PFSK-1 (cell line): ENCODE results near the gene FCMR.

Experiments
- FOXP2 ChIP-seq: optimal IDR thresholded peaks from 2 replicates; pipeline ENCODE3; 2011; ENCODE audit warnings: borderline replicate concordance, control low read depth, inconsistent platforms; ENCODE audit not compliant: insufficient read depth; ENCODE audit errors: extremely low read length, extremely low read depth
- POLR2AphosphoS5 ChIP-seq: IDR thresholded peaks from 2 replicates; pipeline ENCODE4 v1.6.1; 2012; ENCODE audit warnings: low read depth, mild to moderate bottlenecking, control low read depth, low read length, moderate library complexity
- SIN3A ChIP-seq: IDR thresholded peaks from 2 replicates; pipeline ENCODE4 v1.6.1; 2012; ENCODE audit warnings: mild to moderate bottlenecking, low read length, moderate library complexity, borderline replicate concordance; ENCODE audit not compliant: insufficient read depth
- TAF1 ChIP-seq: IDR thresholded peaks from 2 replicates; pipeline ENCODE4 v1.6.1; 2012; ENCODE audit warnings: low read length, control low read depth, borderline replicate concordance; ENCODE audit not compliant: insufficient read depth
- TF ChIP-seq, protein P1 (sequence below), 2 experiments: IDR thresholded peaks; 2 replicates each; pipeline versions ENCODE4 v1.6.1 to v1.8.0; 2011 to 2012; ENCODE audit warnings: low read depth in 2 of 2, low read length in 2 of 2, control low read depth in 1 of 2, inconsistent platforms in 1 of 2, mild to moderate bottlenecking in 1 of 2, moderate library complexity in 1 of 2; ENCODE audit not compliant: insufficient read depth in 1 of 2

Gene FCMR

DNA sequence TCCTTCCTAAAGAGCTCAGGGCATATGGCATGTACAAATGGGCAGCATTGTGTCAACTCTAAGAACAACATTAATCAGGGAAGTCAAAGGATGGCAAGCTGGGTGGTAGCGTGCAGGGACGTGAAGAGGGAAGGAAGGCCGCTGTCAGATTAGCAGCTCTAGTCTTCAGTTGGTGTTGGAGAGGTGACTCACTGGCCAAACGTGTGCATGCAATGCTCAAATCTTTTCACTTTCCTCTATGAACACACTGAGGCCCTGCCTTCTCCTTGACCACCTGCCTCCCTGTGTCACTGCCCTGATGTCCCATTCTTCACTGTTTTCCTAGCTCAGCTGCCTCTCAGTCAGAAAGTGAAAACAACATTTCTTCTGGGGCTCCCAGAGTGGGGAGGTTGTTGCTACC lies 30.4 kb upstream of the FCMR start:
- TF ChIP-seq SIN3A (no peak), FOXP2 (no peak), POLR2AphosphoS5 (no peak), TAF1 (no peak)
- TF ChIP-seq, protein P1, sequence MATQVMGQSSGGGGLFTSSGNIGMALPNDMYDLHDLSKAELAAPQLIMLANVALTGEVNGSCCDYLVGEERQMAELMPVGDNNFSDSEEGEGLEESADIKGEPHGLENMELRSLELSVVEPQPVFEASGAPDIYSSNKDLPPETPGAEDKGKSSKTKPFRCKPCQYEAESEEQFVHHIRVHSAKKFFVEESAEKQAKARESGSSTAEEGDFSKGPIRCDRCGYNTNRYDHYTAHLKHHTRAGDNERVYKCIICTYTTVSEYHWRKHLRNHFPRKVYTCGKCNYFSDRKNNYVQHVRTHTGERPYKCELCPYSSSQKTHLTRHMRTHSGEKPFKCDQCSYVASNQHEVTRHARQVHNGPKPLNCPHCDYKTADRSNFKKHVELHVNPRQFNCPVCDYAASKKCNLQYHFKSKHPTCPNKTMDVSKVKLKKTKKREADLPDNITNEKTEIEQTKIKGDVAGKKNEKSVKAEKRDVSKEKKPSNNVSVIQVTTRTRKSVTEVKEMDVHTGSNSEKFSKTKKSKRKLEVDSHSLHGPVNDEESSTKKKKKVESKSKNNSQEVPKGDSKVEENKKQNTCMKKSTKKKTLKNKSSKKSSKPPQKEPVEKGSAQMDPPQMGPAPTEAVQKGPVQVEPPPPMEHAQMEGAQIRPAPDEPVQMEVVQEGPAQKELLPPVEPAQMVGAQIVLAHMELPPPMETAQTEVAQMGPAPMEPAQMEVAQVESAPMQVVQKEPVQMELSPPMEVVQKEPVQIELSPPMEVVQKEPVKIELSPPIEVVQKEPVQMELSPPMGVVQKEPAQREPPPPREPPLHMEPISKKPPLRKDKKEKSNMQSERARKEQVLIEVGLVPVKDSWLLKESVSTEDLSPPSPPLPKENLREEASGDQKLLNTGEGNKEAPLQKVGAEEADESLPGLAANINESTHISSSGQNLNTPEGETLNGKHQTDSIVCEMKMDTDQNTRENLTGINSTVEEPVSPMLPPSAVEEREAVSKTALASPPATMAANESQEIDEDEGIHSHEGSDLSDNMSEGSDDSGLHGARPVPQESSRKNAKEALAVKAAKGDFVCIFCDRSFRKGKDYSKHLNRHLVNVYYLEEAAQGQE (IDR thresholded peaks at IDR 0.05; ENCODE audit: insufficient read depth in 1 of 2, low read depth in 2 of 2, low read length in 2 of 2): no peak

DNA sequence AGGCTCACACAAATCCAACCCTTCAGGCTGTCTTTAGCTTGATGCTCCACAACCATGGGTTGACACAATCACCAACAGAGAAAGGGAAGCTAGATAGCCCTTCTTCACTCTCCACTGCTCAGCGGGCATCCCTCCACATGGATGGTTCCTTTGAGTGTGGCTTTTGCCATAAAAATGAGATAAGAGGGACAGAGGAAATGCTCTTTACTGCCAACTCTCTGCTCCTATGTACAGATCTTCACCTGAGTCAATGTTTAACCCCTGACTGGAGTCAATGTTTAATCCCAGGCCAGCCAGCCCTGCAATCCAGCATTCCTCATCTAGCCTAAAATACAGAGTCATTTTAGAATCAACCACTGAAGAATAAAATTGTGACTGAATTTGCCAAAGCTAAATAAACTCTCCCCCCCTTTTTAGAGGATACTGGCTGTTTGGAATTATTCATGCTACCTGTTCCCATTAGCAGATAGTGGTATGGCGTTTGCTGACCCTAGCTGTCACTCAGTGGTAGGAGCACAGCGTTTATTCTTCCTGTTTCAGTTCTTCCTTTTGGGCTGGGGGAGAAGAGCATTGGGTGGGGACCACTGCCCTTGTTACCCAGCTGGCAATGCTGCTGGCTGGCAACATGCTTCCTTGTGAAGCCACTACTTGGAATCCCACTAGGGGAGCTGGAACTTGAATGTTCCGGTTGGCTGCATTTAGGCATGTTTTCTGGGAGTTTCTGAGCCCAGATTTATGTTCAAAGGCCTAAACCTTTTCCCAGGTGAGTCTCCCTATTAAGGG lies 29.8 kb upstream of the FCMR start:
- TF ChIP-seq FOXP2 (no peak), TAF1 (no peak), SIN3A (no peak), POLR2AphosphoS5 (no peak)
- TF ChIP-seq, protein P1 (IDR thresholded peaks at IDR 0.05; ENCODE audit: insufficient read depth in 1 of 2, low read depth in 2 of 2, low read length in 2 of 2): no peak

DNA sequence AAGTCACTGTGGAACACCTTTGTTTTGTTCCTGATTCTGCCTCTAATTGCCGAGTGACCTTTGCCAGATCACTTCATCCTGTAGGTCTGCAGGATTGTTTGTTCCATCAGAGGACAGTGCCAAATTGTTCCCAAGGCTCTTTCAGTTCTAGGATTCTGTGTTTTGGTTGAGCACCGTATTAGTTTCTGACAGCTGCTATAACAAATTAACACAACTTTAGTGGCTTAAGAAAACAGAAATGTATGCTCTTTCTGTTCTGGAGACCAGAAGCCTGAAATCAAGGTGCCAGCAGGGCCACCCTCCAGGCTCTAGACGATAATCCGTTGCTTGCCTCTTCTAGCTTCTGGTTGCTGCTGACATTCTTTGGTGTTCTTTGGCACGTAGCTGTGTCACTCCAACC lies 27.9 kb upstream of the FCMR start:
- TF ChIP-seq SIN3A (no peak), TAF1 (no peak), FOXP2 (no peak), POLR2AphosphoS5 (no peak)
- TF ChIP-seq, protein P1 (IDR thresholded peaks at IDR 0.05; ENCODE audit: insufficient read depth in 1 of 2, low read depth in 2 of 2, low read length in 2 of 2): no peak

DNA sequence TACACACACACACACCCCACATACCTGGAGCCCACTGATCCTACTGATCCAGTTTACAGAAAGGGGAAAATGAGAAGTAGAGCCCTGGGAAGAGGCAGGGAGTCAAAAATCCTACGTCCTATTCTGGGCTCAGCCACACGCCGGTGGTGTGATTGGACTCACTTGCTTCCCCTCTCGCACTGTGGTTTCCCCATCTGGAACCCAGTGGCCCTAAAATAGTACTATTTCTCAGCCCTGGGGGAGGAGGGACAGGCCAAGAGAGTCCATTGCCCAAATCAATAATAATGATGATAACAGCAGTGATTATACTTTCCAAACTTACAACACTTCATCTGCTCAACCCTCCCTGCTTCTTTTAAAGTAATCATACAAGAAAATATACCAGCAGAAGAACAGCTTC lies 27.5 kb upstream of the FCMR start:
- TF ChIP-seq TAF1 (no peak), SIN3A (no peak), POLR2AphosphoS5 (no peak), FOXP2 (no peak)
- TF ChIP-seq, protein P1 (IDR thresholded peaks at IDR 0.05; ENCODE audit: insufficient read depth in 1 of 2, low read depth in 2 of 2, low read length in 2 of 2): no peak

DNA sequence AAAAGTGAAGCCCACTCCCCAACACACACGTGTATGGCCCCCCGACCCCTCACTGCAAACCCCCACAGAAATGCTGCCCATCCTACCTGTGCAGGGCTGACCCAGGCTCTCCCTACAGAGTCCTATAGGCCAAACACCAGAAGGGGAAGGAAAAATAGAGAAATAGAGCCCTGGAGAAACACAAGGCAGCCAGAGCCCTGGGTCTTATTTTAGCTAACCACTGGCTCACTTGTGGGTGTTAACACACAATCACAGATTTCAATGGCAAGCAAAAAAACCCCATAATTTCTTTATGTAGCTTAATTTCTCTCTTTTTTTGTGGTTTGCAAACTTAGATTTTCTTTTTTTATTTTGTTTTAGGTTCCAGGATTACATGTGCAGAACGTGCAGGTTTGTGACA lies 25.5 kb upstream of the FCMR start:
- TF ChIP-seq SIN3A: no peak
- no peak for TF ChIP-seq POLR2AphosphoS5
- TF ChIP-seq, protein P1 (IDR thresholded peaks at IDR 0.05; ENCODE audit: insufficient read depth in 1 of 2, low read depth in 2 of 2, low read length in 2 of 2): no peak
- TF ChIP-seq TAF1: no peak
- no peak for TF ChIP-seq FOXP2
